WTC11 (cell line): ENCODE data around the gene MAP1B. TPM values are rescaled to one million over a fixed set of nuclear protein-coding genes. Genes with fewer than 3 reads are reported as not detected.

Source experiments
- ATAC-seq: fragments of 200-7000 bp; cut with Tn5 transposase; 2 replicates; pipeline ENCODE4 v1.10.0; 2021; ENCODE audit warnings: mild to moderate bottlenecking, moderate library complexity
- CTCF ChIA-PET: fragments of 300-600 bp; sonication (Branson Sonifier 250); formaldehyde crosslinking; loops from one replicate; lab custom pipeline; 2021; ENCODE audit warnings: antibody characterized with exemption; lab: Charles Lee
- POLR2A ChIA-PET: fragments of 350-600 bp; sonication (Branson Sonifier 250); formaldehyde crosslinking; loops from one replicate; lab custom pipeline; 2021; ENCODE audit warnings: antibody characterized with exemption; lab: Charles Lee
- DNase-seq: peaks from one replicate; pipeline ENCODE4 v3.0.0; 2021; ENCODE audit warnings: low spot score
- H3K27ac Mint-ChIP-seq: 2 replicates; pipeline ENCODE4 v1.8.0; 2021; ENCODE audit warnings: mixed read lengths
- H3K27me3 Mint-ChIP-seq: 2 replicates; pipeline ENCODE4 v1.8.0; 2021; ENCODE audit warnings: low read depth, mild to moderate bottlenecking, moderate library complexity, mixed read lengths
- H3K36me3 Mint-ChIP-seq: 2 replicates; pipeline ENCODE4 v1.8.0; 2021; ENCODE audit warnings: mixed read lengths
- H3K4me1 Mint-ChIP-seq: 2 replicates; pipeline ENCODE4 v1.8.0; 2022; ENCODE audit warnings: mixed read lengths
- H3K4me3 Mint-ChIP-seq: 2 replicates; pipeline ENCODE4 v1.8.0; 2021; ENCODE audit warnings: mild to moderate bottlenecking, moderate library complexity, mixed read lengths
- H3K9me3 Mint-ChIP-seq: 2 replicates; pipeline ENCODE4 v1.8.0; 2021; ENCODE audit warnings: mixed read lengths
- AR ChIP-seq: fragments of 250-450 bp; sonication (Bioruptor Pico); IDR thresholded peaks from 2 replicates; pipeline ENCODE4 v1.9.0; 2021; ENCODE audit warnings: mild to moderate bottlenecking
- ATF1 ChIP-seq: sonication (generic); formaldehyde crosslinking; IDR thresholded peaks from 2 replicates; pipeline ENCODE4 v1.8.1; 2023; ENCODE audit warnings: mild to moderate bottlenecking, moderate library complexity, missing genetic modification reagents
- CBFB ChIP-seq: sonication (generic); formaldehyde crosslinking; IDR thresholded peaks from 2 replicates; pipeline ENCODE4 v1.8.1; 2022; ENCODE audit warnings: mild to moderate bottlenecking, low read depth, missing genetic modification reagents
- CDX4 ChIP-seq: fragments of 250-450 bp; sonication (Bioruptor Pico); IDR thresholded peaks from 2 replicates; pipeline ENCODE4 v1.9.0; 2021; ENCODE audit warnings: moderate library complexity, mild to moderate bottlenecking, inconsistent platforms, borderline replicate concordance
- FOXJ3 ChIP-seq: sonication (generic); formaldehyde crosslinking; IDR thresholded peaks from 2 replicates; pipeline ENCODE4 v1.9.0; 2021; ENCODE audit warnings: missing genetic modification reagents, mild to moderate bottlenecking, borderline replicate concordance
- HMGA2 ChIP-seq: fragments of 250-450 bp; sonication (Bioruptor Pico); IDR thresholded peaks from 2 replicates; pipeline ENCODE4 v1.4.0; 2021; ENCODE audit warnings: mild to moderate bottlenecking, moderate library complexity
- RORB ChIP-seq: fragments of 250-450 bp; sonication (Bioruptor Pico); IDR thresholded peaks from 2 replicates; pipeline ENCODE4 v1.9.0; 2021; ENCODE audit warnings: mild to moderate bottlenecking
- TEAD1 ChIP-seq: sonication (generic); formaldehyde crosslinking; IDR thresholded peaks from 2 replicates; pipeline ENCODE4 v1.8.0; 2022; ENCODE audit warnings: mild to moderate bottlenecking, missing genetic modification reagents
- USF2 ChIP-seq: sonication (generic); formaldehyde crosslinking; IDR thresholded peaks from 2 replicates; pipeline ENCODE4 v1.8.1; 2023; ENCODE audit warnings: mild to moderate bottlenecking, missing genetic modification reagents, moderate library complexity
- ZNF121 ChIP-seq: sonication (generic); formaldehyde crosslinking; IDR thresholded peaks from 2 replicates; pipeline ENCODE4 v1.8.0; 2023; ENCODE audit warnings: missing genetic modification reagents
- ZNF281 ChIP-seq: sonication (generic); formaldehyde crosslinking; IDR thresholded peaks from 2 replicates; pipeline ENCODE4 v1.8.0; 2023; ENCODE audit warnings: mild to moderate bottlenecking, missing genetic modification reagents
- ZNF423 ChIP-seq: fragments of 250-450 bp; sonication (Bioruptor Pico); IDR thresholded peaks from 2 replicates; pipeline ENCODE4 v2.1.2; 2022; ENCODE audit warnings: mild to moderate bottlenecking, moderate library complexity
- ZSCAN18 ChIP-seq: fragments of 250-450 bp; sonication (Bioruptor Pico); IDR thresholded peaks from 2 replicates; pipeline ENCODE4 v2.1.2; 2022; ENCODE audit warnings: mild to moderate bottlenecking, moderate library complexity
- total RNA-seq: library from RNA; stranded (reverse); gene quantifications from 3 replicates; pipeline ENCODE4 v1.2.3, GENCODE V29; 2021

MAP1B gene
- total RNA-seq, 1 experiment from 2014 or later, result 95.0 TPM

GRCh38 chr5:72076621-72077300 lies 30.5 kb upstream of the MAP1B start (continued):
- TF ChIP-seq ZNF281 (CRISPR knock-in tag), result no peak
- TF ChIP-seq TEAD1 (CRISPR knock-in tag), result no peak

GRCh38 chr5:72077390-72077789 lies 29.9 kb upstream of the MAP1B start:
- CTCF ChIA-PET, result no interaction called here
- Mint-ChIP-seq H3K27ac (no peak overlapping the region), H3K4me3 (no peak overlapping the region), H3K9me3 (no peaks in the 10 kb centered on the region), H3K36me3 (no peaks in the 10 kb centered on the region), H3K4me1 (peaks cover 28% of the 10 kb centered on the region), H3K27me3 (no peaks in the 10 kb centered on the region)
- no peak for DNase-seq
- POLR2A ChIA-PET, result interaction anchor here (2.4 kb wide), 1 partner anchor 30 kb away, joined by 7 read pairs; the partner anchor contains the start of gene MAP1B
- TF ChIP-seq USF2 (CRISPR knock-in tag), result no peak
- no peak for TF ChIP-seq RORB (CRISPR knock-in tag)
- TF ChIP-seq HMGA2 (CRISPR knock-in tag), result no peak
- no peak for TF ChIP-seq ZSCAN18 (CRISPR knock-in tag)
- no peak for TF ChIP-seq CDX4 (CRISPR knock-in tag)
- no peak for TF ChIP-seq ZNF121 (CRISPR knock-in tag)
- TF ChIP-seq AR (CRISPR knock-in tag), result no peak
- no peak for TF ChIP-seq ATF1 (CRISPR knock-in tag)
- ATAC-seq, result no peak

GRCh38 chr5:72079288-72079687 lies 28.0 kb upstream of the MAP1B start:
- no peaks in the 10 kb centered on the region for H3K27me3 Mint-ChIP-seq
- peak; percentile 51 for DNase-seq
- H3K27ac Mint-ChIP-seq, result no peak overlapping the region
- no peaks in the 10 kb centered on the region for H3K36me3 Mint-ChIP-seq
- peaks cover 28% of the 10 kb centered on the region for H3K4me1 Mint-ChIP-seq
- no peak overlapping the region for H3K4me3 Mint-ChIP-seq
- POLR2A ChIA-PET, result interaction anchor here (0.9 to 2.4 kb wide), 2 partner anchors 28 to 46 kb away, joined by 3 to 7 read pairs; partner anchors contain the start of gene MAP1B
- CTCF ChIA-PET, result interaction anchor here (0.8 to 1.5 kb wide), 10 partner anchors 12 to 297 kb away, joined by 3 to 17 read pairs (median 4); no protein-coding TSS in a partner anchor
- no peaks in the 10 kb centered on the region for H3K9me3 Mint-ChIP-seq
- peak; percentile 95 for ATAC-seq
- TF ChIP-seq ZNF423 (CRISPR knock-in tag), result no peak
- TF ChIP-seq CBFB, result no peak
- TF ChIP-seq FOXJ3, result no peak
- TF ChIP-seq, all 79 proteins: peak for 0
